H1 (cell line): ENCODE measurements around the gene HID1. TPM values are rescaled to one million over a fixed set of nuclear protein-coding genes. Genes with fewer than 3 reads are reported as not detected.
A peak's percentile ranks its signal among the peaks of the same experiment; 100 is the strongest.

Source experiments
- CTCF ChIA-PET: fragments of 300-600 bp; sonication (Branson Sonifier 250); formaldehyde crosslinking; loops from one replicate; lab custom pipeline; 2021; ENCODE audit not compliant: partially characterized antibody; lab: Charles Lee
- POLR2A ChIA-PET: fragments of 300-600 bp; sonication (Branson Sonifier 250); formaldehyde crosslinking; loops from one replicate; lab custom pipeline; 2021; ENCODE audit warnings: inconsistent platforms; ENCODE audit not compliant: partially characterized antibody; lab: Charles Lee
- DNase-seq, 2 experiments: peaks; one replicate each; pipeline versions ENCODE4 v3.0.0 to v3.0.0-alpha.2; 2010 to 2022; ENCODE audit warnings: low spot score in 2 of 2, low read depth in 1 of 2, mixed read lengths in 1 of 2
- FAIRE-seq: peaks from 2 replicates; lab custom pipeline; 2011; peaks lifted over from hg19 to GRCh38; lab: Jason Lieb, UNC
- H2AFZ ChIP-seq: 2 replicates; pipeline ENCODE4 v1.8.1; 2012; ENCODE audit warnings: low read length, inconsistent platforms
- H2AK5ac ChIP-seq: 2 replicates; pipeline ENCODE4 v1.6.1; 2013; ENCODE audit warnings: low read depth, low read length
- H2BK120ac ChIP-seq: replicated peaks from 2 replicates; pipeline ENCODE3; 2013; ENCODE audit warnings: low read depth, low read length, inconsistent platforms
- H2BK12ac ChIP-seq: 2 replicates; pipeline ENCODE4 v1.6.1; 2013; ENCODE audit warnings: low read depth, low read length
- H2BK15ac ChIP-seq: 2 replicates; pipeline ENCODE4 v1.6.1; 2013; ENCODE audit warnings: low read length
- H2BK20ac ChIP-seq: 2 replicates; pipeline ENCODE4 v1.6.1; 2013; ENCODE audit warnings: low read length
- H2BK5ac ChIP-seq: 2 replicates; pipeline ENCODE4 v1.6.1; 2013; ENCODE audit warnings: low read depth, low read length
- H3K14ac ChIP-seq: 2 replicates; pipeline ENCODE4 v1.6.1; 2013; ENCODE audit warnings: inconsistent platforms; ENCODE audit not compliant: insufficient read length
- H3K18ac ChIP-seq: 2 replicates; pipeline ENCODE4 v1.6.1; 2013; ENCODE audit warnings: low read length; ENCODE audit errors: extremely low read depth
- H3K23ac ChIP-seq: 2 replicates; pipeline ENCODE4 v1.6.1; 2013; ENCODE audit warnings: inconsistent platforms; ENCODE audit not compliant: insufficient read length
- H3K23me2 ChIP-seq: 2 replicates; pipeline ENCODE4 v1.6.1; 2013; ENCODE audit warnings: low read depth, low read length
- H3K27ac ChIP-seq: 2 replicates; pipeline ENCODE4 v1.6.1; 2011; ENCODE audit warnings: low read depth, low read length, inconsistent platforms
- H3K27me3 ChIP-seq, 4 experiments: replicated peaks in 1 of 4; 1 replicate in 1 of 4; 2 replicates in 3 of 4; pipeline versions ENCODE4 v1.6.1 to v1.8.1; 2011 to 2013; ENCODE audit warnings: low read length in 3 of 4, mild to moderate bottlenecking in 3 of 4, inconsistent platforms in 2 of 4, mixed read lengths in 2 of 4, moderate library complexity in 1 of 4; ENCODE audit not compliant: control insufficient read depth in 3 of 4, insufficient read depth in 3 of 4; ENCODE audit errors: extremely low read depth in 1 of 4
- H3K36me3 ChIP-seq, 4 experiments: 2 replicates each; pipeline versions ENCODE4 v1.6.1 to v1.8.1; 2011 to 2013; ENCODE audit warnings: mild to moderate bottlenecking in 4 of 4, low read length in 3 of 4, moderate library complexity in 2 of 4, control low read depth in 1 of 4, inconsistent platforms in 1 of 4; ENCODE audit not compliant: insufficient read depth in 4 of 4, control insufficient read depth in 2 of 4
- H3K4ac ChIP-seq: replicated peaks from 2 replicates; pipeline ENCODE3; 2013; ENCODE audit warnings: low read length, low read depth, mixed read lengths, inconsistent platforms; ENCODE audit not compliant: insufficient read length
- H3K4me1 ChIP-seq, 4 experiments: replicated peaks in 1 of 4; 1 replicate in 1 of 4; 2 replicates in 3 of 4; pipeline versions ENCODE4 v1.6.1 to v1.8.1; 2011 to 2013; ENCODE audit warnings: low read length in 3 of 4, inconsistent platforms in 2 of 4, mixed read lengths in 1 of 4; ENCODE audit not compliant: insufficient read depth in 4 of 4, control insufficient read depth in 3 of 4
- H3K4me2 ChIP-seq, 2 experiments: 2 replicates each; pipeline versions ENCODE4 v1.6.1 to v1.8.1; 2011 to 2013; ENCODE audit warnings: low read depth in 2 of 2, low read length in 2 of 2, control low read depth in 1 of 2, inconsistent platforms in 1 of 2, mild to moderate bottlenecking in 1 of 2; ENCODE audit not compliant: insufficient read depth in 1 of 2
- H3K4me3 ChIP-seq, 4 experiments: fragments of 200-600, 300-600 bp in 1 of 4; sonication (generic), shearing (Covaris generic), sonication (Bioruptor Twin) in 1 of 4; 2 replicates each; pipeline versions ENCODE4 v1.5.1 to v1.8.1; 2011 to 2016; ENCODE audit warnings: low read length in 4 of 4, low read depth in 3 of 4, control low read depth in 2 of 4, inconsistent platforms in 2 of 4, mild to moderate bottlenecking in 2 of 4, mixed read lengths in 1 of 4, moderate library complexity in 1 of 4; ENCODE audit not compliant: insufficient read depth in 2 of 4; ENCODE audit errors: extremely low read depth in 1 of 4
- H3K56ac ChIP-seq: replicated peaks from 2 replicates; pipeline ENCODE3; 2013; ENCODE audit warnings: low read depth, mild to moderate bottlenecking, mixed read lengths, low read length, inconsistent platforms; ENCODE audit not compliant: insufficient read length
- H3K79me1 ChIP-seq: 2 replicates; pipeline ENCODE4 v1.6.1; 2013; ENCODE audit warnings: low read depth, low read length, control low read depth
- H3K79me2 ChIP-seq, 2 experiments: 2 replicates each; pipeline versions ENCODE4 v1.6.1 to v1.8.1; 2012 to 2013; ENCODE audit warnings: low read length in 2 of 2, mild to moderate bottlenecking in 2 of 2, inconsistent platforms in 1 of 2; ENCODE audit not compliant: insufficient read depth in 2 of 2, control insufficient read depth in 1 of 2
- H3K9ac ChIP-seq, 4 experiments: replicated peaks in 1 of 4; 1 replicate in 1 of 4; 2 replicates in 3 of 4; pipeline versions ENCODE4 v1.6.1 to v1.8.1; 2011 to 2013; ENCODE audit warnings: low read depth in 3 of 4, low read length in 3 of 4, control low read depth in 2 of 4, mild to moderate bottlenecking in 2 of 4, moderate library complexity in 2 of 4, inconsistent platforms in 1 of 4; ENCODE audit errors: extremely low read depth in 1 of 4
- H3K9me3 ChIP-seq, 2 experiments: 2 replicates each; pipeline versions ENCODE4 v1.6.1 to v1.8.1; 2012 to 2013; ENCODE audit warnings: mild to moderate bottlenecking in 2 of 2, moderate library complexity in 2 of 2, control low read depth in 1 of 2, inconsistent platforms in 1 of 2, low read depth in 1 of 2, low read length in 1 of 2, mixed read lengths in 1 of 2; ENCODE audit not compliant: insufficient read depth in 2 of 2
- H4K20me1 ChIP-seq, 2 experiments: replicated peaks in 1 of 2; 2 replicates each; pipeline versions ENCODE3 to v1.8.1; 2011 to 2013; ENCODE audit warnings: inconsistent platforms in 2 of 2, low read length in 2 of 2, mild to moderate bottlenecking in 1 of 2; ENCODE audit not compliant: insufficient read depth in 2 of 2, control insufficient read depth in 1 of 2
- H4K5ac ChIP-seq: 2 replicates; pipeline ENCODE4 v1.6.1; 2013; ENCODE audit warnings: low read length, low read depth, mixed read lengths, inconsistent platforms; ENCODE audit not compliant: insufficient read length
- H4K8ac ChIP-seq: 2 replicates; pipeline ENCODE4 v1.8.0; 2013; ENCODE audit warnings: mild to moderate bottlenecking, moderate library complexity, low read length, inconsistent platforms; ENCODE audit not compliant: insufficient read depth; ENCODE audit errors: extremely low read depth
- H4K91ac ChIP-seq: replicated peaks from 2 replicates; pipeline ENCODE3; 2013; ENCODE audit warnings: low read length, mixed read lengths, inconsistent platforms; ENCODE audit not compliant: insufficient read length
- RBBP5 ChIP-seq: IDR thresholded peaks from 2 replicates; pipeline ENCODE4 v1.7.1; 2012; ENCODE audit warnings: low read depth, mild to moderate bottlenecking, inconsistent platforms, low read length, moderate library complexity, borderline replicate concordance
- TCF12 ChIP-seq: IDR thresholded peaks from 2 replicates; pipeline ENCODE4 v1.6.1; 2011; ENCODE audit warnings: low read depth, mild to moderate bottlenecking, low read length
- WGBS, 2 experiments: shearing (Covaris generic) in 1 of 2; methylation state at CpG; one replicate each; pipeline versions ENCODE4 v1.1.6 to v1.1.7; 2013 to 2015; ENCODE audit warnings: low lambda C conversion rate in 2 of 2, mixed read lengths in 2 of 2, inconsistent platforms in 1 of 2, low coverage in 1 of 2, missing lambda C conversion rate in 1 of 2; ENCODE audit not compliant: insufficient replicate concordance in 2 of 2, insufficient coverage in 1 of 2, insufficient read length in 1 of 2; ENCODE audit errors: extremely low coverage in 1 of 2, missing lambda C conversion rate in 1 of 2; 5-methylcytosine and 5-hydroxymethylcytosine counted together
- polyA plus RNA-seq, 7 experiments: library from polyadenylated mRNA; depleted of rRNA in 3 of 7; stranded (reverse) in 5 of 7; unstranded in 2 of 7; fragments of >200 nt in 5 of 7; fragments of 200-250 nt in 2 of 7; gene quantifications; 1 replicate in 5 of 7; 2 replicates in 1 of 7; 4 replicates in 1 of 7; pipeline versions ENCODE4 v1.2.1 to v1.2.3, GENCODE V29; 2011 to 2013; ENCODE audit warnings: missing spikeins in 2 of 7, mixed read lengths in 2 of 7
- total RNA-seq: library from RNA; stranded (reverse); fragmentation: NEBNext Ultra II Directional; extraction: Animal tissue kit (Norgen Biotek cat#: 25700); gene quantifications from 2 replicates; pipeline ENCODE4 v1.2.1, GENCODE V29; 2021

HID1 gene
- total and polyA plus RNA-seq, 2 of the 8 experiments (the other 6 are each of a cell fraction or from before 2014, with no cell fraction given): 15.1 to 25.9 TPM

GRCh38 chr17:75010683-75011400 lies 38.3 kb upstream of the HID1 start:
- Histone ChIP-seq H3K9me3 (no peaks in the 10 kb centered on the region), H3K9ac (no peak overlapping the region), H3K27me3 (no peaks in the 10 kb centered on the region), H2BK120ac (no peak overlapping the region), H2BK5ac (no peak overlapping the region), H4K20me1 (peaks cover 0 to 2% of the 10 kb centered on the region in 2 experiments), H3K79me2 (peaks cover 0 to 14% of the 10 kb centered on the region in 2 experiments; a peak in 2 of 4 replicates)
- POLR2A ChIA-PET: interaction anchor here (0.6 to 5.8 kb wide), 16 partner anchors 12 to 250 kb away, joined by 3 to 87 read pairs (median 11); partner anchors contain the start of genes ATP5PD, CDR2L, HID1 and JPT1
- TF ChIP-seq TCF12 (0 out of 2 replicates have a peak, but pooled peaks have one; percentile 60), RBBP5 (no peak)
- TF ChIP-seq, all 59 proteins: peak for 1
- 78% methylated on average over 8 of the region's 8 CpGs; no CpG with 5 or more reads in 1 of the 2 experiments for WGBS, 2 experiments
- no peak overlapping the region; the same call in 1 of the 2 replicates for H2BK15ac ChIP-seq
- no peak overlapping the region; a peak in 1 of 4 replicates for H3K4me2 ChIP-seq
- no peak overlapping the region for H3K4me3 ChIP-seq
- H2BK12ac ChIP-seq: no peak overlapping the region
- FAIRE-seq (no peak), DNase-seq (no peak)
- no peaks in the 10 kb centered on the region for H3K79me1 ChIP-seq
- peaks cover 0 to 15% (median 4%) of the 10 kb centered on the region in 4 experiments; a peak in 5 of 7 replicates for H3K4me1 ChIP-seq
- no peaks in the 10 kb centered on the region for H3K36me3 ChIP-seq
- CTCF ChIA-PET: interaction anchor here (0.6 to 20.3 kb wide), 19 partner anchors 8 to 265 kb away, joined by 3 to 345 read pairs (median 4); partner anchors contain the start of gene CDR2L
- no peak overlapping the region for H3K4ac ChIP-seq
- H4K5ac ChIP-seq: no peak overlapping the region
- no peak overlapping the region for H2BK20ac ChIP-seq
- H3K27ac ChIP-seq: no peak overlapping the region
- H3K14ac ChIP-seq: no peak overlapping the region
- H4K91ac ChIP-seq: no peak overlapping the region
- H3K23ac ChIP-seq: no peak overlapping the region
- no peak overlapping the region for H3K56ac ChIP-seq
- H3K23me2 ChIP-seq: peaks cover 6% of the 10 kb centered on the region; the same call in 1 of the 2 replicates
- H2AK5ac ChIP-seq: no peak overlapping the region
- H2AFZ ChIP-seq: no peak overlapping the region
- H3K18ac ChIP-seq: no peak overlapping the region
- no peak overlapping the region for H4K8ac ChIP-seq
